Inferior parietal cortex (tissue), 1 donor: ENCODE measurements around the gene CACNA1E.

Experiments
- DNase-seq: peaks from one replicate; pipeline ENCODE4 v3.0.0-alpha.2; 2016; ENCODE audit errors: extremely low spot score

CACNA1E gene

GRCh38 chr1:181680332-181680731, 197.0 kb downstream of the CACNA1E start:
- DNase-seq = no peak

DNA sequence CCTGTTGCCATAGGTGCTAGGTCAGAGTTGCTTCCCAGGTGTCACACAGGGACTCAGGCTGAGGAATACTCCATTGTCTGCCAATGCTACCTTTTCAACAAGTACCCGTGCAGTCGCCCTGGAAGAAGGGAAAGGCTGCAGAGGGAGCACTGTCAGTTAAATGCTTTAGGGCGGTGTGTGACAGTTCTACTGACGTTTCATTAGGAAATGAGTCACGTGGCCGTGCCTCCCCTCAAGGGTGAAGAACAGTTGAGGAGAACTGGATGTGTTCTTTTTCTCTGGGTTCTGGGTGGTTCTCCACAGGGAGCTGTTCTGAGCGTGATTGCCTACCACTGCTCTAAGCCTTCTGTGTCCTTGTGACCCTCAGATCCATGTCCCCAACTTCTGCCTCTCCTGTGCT, 197.6 kb downstream of the CACNA1E start:
- no peak for DNase-seq

GRCh38 chr1:181685211-181685610, 201.9 kb downstream of the CACNA1E start:
- DNase-seq = no peak

GRCh38 chr1:181701891-181702290, 218.6 kb downstream of the CACNA1E start:
- no peak for DNase-seq

- DNase-seq = no peak
These were observed 221.2 kb downstream of the CACNA1E start for GRCh38 chr1:181704546-181704945.

- DNase-seq = no peak
These were observed 228.5 kb downstream of the CACNA1E start for GRCh38 chr1:181711820-181712219.

DNA sequence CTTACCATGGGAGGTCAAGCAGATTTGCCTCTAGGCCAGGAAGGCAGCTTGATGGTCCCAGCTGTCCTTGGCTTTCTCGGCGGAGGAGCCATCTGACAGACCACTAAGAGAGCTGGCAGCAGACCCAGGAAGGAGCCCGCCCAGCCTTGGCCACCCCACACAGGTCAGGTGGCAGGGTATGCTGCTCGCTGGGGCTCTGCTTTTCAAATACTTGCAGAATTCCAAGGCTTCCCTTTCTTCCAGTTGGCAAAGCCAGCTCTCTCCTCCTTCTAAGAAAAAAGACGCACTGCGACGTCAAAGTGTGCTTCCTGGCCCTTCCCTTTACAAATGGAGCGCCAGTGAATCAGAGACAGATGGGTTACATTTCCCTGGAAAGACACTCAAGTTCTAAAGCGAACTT, 229.4 kb downstream of the CACNA1E start:
- no peak for DNase-seq

- DNase-seq = no peak
These were observed 231.1 kb downstream of the CACNA1E start for GRCh38 chr1:181714428-181714827.

DNA sequence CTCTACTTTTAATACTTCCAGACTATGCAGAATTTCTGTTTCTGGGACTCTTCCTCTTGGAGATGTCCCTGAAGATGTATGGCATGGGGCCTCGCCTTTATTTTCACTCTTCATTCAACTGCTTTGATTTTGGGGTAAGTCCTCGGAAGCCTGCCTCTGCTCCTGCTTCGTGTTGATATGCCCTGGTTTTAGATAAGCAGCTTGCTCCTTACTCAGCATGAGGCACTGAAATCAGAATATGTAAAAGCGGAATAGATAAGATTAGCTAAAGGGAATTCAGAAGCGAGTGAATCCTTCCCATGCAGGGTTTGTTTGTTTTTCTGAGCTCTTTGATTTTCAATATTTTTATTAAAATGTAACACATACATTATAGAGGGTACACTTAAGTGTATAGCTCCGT, 234.7 kb downstream of the CACNA1E start:
- no peak for DNase-seq

GRCh38 chr1:181726320-181727012, 243.1 kb downstream of the CACNA1E start:
- DNase-seq = no peak

- DNase-seq = no peak
These were observed 247.3 kb downstream of the CACNA1E start for GRCh38 chr1:181730606-181731005.

DNA sequence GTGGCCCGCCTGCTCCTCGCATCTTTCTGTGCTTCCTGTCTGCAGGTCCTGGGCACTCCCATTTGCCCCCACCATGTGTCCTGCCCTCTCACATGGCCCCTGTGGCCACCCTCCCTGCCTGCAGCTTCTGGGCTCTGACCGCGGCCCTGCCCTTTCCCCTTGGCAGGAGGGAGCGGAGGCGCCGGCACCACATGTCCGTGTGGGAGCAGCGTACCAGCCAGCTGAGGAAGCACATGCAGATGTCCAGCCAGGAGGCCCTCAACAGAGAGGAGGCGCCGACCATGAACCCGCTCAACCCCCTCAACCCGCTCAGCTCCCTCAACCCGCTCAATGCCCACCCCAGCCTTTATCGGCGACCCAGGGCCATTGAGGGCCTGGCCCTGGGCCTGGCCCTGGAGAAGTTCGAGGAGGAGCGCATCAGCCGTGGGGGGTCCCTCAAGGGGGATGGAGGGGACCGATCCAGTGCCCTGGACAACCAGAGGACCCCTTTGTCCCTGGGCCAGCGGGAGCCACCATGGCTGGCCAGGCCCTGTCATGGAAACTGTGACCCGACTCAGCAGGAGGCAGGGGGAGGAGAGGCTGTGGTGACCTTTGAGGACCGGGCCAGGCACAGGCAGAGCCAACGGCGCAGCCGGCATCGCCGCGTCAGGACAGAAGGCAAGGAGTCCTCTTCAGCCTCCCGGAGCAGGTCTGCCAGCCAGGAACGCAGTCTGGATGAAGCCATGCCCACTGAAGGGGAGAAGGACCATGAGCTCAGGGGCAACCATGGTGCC, 249.1 kb downstream of the CACNA1E start:
- DNase-seq = no peak

- DNase-seq = no peak
These were observed 250.2 kb downstream of the CACNA1E start for GRCh38 chr1:181733486-181733885.

DNA sequence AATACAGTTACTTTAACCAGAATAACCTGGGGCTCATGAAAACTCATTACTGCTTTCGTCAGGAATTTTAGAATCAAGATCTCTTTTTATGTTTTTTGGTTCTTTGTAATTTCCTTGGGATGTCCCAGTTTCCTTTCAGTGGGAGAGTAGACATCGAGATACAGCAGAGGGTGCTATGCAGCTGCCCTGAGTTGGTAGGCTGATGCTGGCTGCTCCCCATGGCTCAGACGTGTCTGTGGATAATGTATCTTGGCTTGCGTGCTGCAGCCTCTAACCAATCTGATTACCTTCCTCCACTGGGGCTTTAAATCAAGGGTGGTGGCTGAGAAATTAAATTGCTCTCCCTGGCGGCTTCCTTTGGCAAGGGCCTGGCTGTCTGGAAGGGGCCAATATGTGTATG, 253.7 kb downstream of the CACNA1E start:
- DNase-seq = no peak

DNA sequence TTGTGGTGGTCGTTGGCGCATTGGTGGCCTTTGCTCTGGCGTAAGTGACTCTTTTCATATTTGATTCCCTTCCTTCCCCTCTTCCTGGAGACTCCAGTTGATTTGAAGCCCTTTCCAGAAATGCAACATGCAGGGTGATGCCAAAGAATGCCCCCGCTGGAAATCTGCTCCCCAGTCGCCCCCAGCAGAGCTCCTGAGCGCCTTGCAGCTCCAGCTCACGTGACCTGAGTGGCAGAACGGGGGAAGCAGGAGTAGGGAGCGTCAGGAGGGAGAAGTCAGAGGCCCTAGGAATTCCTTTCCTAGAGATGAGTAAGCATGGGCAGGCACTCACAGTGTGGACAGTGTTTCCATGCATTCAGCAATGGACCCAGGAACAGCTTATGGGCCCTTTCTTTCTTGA, 255.9 kb downstream of the CACNA1E start:
- no peak for DNase-seq

DNA sequence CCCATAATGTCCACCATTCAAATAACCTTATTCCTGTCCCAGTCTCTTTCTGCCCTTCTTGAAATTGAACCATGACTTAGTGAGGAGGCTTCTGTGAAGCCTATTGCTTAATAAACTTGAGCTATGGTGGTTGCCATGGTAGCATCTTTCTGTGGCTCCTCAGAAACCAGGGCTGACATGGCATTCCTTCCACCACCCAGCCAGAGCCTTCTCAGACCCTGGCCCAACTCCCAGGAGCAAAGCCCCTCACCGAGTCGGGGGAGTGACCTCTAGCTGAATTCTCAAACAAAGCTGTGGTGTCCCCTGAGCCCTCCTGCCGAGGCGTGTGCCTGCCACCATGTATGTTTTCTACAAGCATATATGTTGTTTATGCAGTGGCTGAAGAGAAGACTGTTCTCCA, 259.1 kb downstream of the CACNA1E start:
- no peak for DNase-seq

DNA sequence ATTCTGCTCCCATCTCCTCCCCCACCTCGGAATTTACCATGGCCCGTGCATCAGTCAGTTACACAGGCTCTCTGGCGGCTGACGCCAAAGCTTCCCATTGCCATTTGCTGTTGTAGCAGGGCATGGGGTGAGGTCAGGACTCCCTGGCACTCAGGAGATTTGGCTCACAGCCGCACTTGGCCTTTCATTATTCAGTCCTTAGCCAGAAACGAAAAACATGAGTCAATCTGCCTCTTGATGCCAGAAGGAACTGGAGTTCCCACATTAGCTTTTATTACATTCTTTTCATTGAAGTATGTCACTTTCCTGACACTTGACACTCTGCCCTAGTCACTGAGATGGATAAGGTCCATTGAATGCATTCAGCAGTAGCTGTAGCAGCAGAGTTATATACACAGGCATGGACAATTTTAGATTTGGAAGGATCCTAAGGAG, 260.6 kb downstream of the CACNA1E start:
- DNase-seq = no peak

- no peak for DNase-seq
These were observed 262.9 kb downstream of the CACNA1E start for GRCh38 chr1:181746224-181746623.

DNA sequence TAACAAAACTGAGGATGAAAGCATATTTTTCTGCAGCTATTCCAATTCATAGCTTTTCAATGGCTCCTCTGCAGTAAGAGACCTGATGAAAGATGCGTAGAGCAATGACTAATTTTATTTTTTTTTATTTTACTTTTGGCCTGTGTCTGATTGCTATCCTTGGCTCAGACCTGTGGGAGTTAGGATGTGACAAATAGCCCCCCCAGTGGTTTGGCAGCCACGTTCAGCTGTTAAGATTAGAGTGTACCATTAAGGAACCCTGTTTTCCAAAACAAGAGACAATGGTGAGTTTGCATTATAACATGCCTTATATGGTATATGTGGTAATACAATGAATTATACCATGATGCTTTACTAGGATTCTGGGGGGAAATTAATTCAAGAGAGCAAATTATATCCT, 264.7 kb downstream of the CACNA1E start:
- DNase-seq = no peak

DNA sequence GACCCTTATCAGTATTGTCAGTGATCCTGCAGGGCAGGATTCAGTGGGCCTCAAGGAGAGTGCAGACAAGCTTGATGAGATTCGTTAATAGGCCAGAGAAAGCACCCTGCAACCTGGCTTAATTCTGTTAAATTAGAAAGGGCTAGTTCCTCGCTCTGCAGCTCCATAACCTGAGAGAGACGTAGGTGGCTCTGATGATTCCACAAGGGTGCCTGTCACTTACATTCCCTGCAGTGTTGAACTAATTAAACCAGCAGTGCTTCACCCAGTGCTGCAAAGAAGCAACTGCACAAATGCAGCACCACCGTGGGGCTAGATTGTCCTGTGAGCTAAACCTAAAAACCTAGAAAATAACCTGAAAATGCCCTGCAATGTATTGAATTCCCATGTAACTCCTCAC, 270.8 kb downstream of the CACNA1E start:
- DNase-seq = no peak

DNA sequence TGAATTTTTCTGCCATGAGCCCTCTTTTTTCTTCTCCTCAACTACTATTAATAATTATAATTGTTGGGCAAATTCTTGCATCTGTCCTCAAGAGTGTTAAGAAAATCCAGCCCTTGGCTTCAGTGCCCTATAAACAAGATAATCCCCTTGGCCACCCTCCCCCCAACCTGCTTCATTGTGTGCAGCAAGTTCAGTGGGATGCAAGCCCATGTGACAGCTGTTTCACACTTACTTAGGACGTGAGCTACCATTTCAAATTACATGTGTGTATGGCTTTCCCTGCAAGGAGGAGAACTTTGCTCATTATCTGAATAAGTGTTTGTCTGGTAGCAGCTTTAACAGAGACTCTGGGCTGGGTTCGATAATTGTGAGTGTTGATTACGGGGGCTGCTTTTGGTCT, 276.2 kb downstream of the CACNA1E start:
- DNase-seq = no peak

DNA sequence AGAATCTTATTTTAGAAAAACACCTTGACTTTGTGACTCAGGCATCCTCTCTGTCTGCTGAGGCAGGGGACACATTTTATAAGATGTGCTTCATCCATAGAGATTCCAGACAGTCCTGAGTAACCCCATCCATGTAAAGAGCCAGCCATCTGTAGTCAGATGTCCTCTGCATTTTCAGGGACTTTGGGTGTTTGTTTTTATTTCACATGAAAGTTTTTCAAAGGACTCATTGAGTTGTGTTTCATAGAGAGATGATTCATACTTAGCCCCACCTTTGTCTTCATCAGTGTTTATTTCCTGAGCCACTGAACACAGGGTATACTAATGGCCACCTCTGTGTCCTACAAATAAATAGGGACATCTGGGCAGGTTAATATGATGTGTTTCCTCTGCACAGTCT, 280.4 kb downstream of the CACNA1E start:
- DNase-seq = no peak

DNA sequence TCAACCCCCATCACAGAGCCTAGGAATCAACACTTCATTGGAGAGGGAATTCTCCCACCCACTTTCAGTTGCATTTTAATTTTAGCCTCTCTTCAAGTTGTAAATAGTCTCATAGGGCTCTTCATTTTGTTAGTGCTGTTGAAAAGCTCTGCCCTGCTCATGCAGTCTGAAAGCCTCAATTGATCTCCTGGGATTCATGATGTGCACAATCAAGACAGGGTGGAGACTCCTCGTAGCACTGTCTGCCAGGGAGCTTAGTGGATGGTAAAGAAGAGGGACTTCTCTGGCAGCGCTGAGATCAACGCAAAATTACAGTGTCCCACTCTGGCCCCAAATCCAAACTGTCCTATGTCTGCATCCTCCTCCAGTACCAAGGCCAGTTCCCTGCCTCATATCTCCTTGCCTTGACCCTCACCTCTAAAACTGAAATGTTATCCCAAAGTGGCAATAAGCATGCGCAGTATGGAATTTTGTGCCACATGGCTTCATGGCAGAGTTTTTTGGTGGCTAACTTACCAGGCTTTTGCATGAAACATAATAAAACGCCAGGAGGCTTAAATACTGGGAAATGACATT, 282.2 kb downstream of the CACNA1E start:
- DNase-seq = no peak
